Activated CD4-positive, alpha-beta memory T cell treated with anti-CD3 and anti-CD28 coated beads for 36 hours (primary cell): Measurements from ENCODE around the gene RPL15. TPM values are rescaled to one million over a fixed set of nuclear protein-coding genes. Genes with fewer than 3 reads are reported as not detected.
"Not testable (repeated sequence)": the region's sequence is repeated elsewhere in the genome, so short reads cannot be mapped to it uniquely, and the experiment has no call there.

Experiments
- CTCF ChIA-PET: fragments of 350-600 bp; sonication (Branson Sonifier 250); formaldehyde crosslinking; loops from one replicate; lab custom pipeline; 2021; ENCODE audit warnings: antibody characterized with exemption, inconsistent platforms; lab: Charles Lee
- POLR2A ChIA-PET: fragments of 350-600 bp; sonication (Branson Sonifier 250); formaldehyde crosslinking; loops from one replicate; lab custom pipeline; 2021; ENCODE audit warnings: antibody characterized with exemption; lab: Charles Lee
- DNase-seq: peaks from one replicate; pipeline ENCODE4 v3.0.0-alpha.2; 2020
- H3K27ac Mint-ChIP-seq: one replicate; pipeline ENCODE4 v1.8.0; 2021; ENCODE audit warnings: mixed read lengths
- H3K27me3 Mint-ChIP-seq: one replicate; pipeline ENCODE4 v1.8.0; 2021; ENCODE audit warnings: mixed read lengths
- H3K36me3 Mint-ChIP-seq: one replicate; pipeline ENCODE4 v1.8.0; 2021; ENCODE audit warnings: mixed read lengths
- H3K4me1 Mint-ChIP-seq: one replicate; pipeline ENCODE4 v1.8.0; 2021; ENCODE audit warnings: low read depth, mixed read lengths
- H3K4me3 Mint-ChIP-seq: one replicate; pipeline ENCODE4 v1.8.0; 2021; ENCODE audit warnings: mild to moderate bottlenecking, mixed read lengths
- H3K9me3 Mint-ChIP-seq: one replicate; pipeline ENCODE4 v1.8.0; 2021; ENCODE audit warnings: mixed read lengths
- intact Hi-C: fragments of 100-400 bp; cut with micrococcal nuclease; formaldehyde crosslinking; loops from one replicate; pipeline ENCODE4 v1.15.1; 2023
- total RNA-seq, 2 experiments: library from RNA; stranded (reverse); gene quantifications; one replicate each; pipeline ENCODE4 v1.2.3, GENCODE V29; 2021

RPL15 gene
- 1,000 to 10,000 TPM; 2,597 to 2,603 TPM for total RNA-seq

DNA sequence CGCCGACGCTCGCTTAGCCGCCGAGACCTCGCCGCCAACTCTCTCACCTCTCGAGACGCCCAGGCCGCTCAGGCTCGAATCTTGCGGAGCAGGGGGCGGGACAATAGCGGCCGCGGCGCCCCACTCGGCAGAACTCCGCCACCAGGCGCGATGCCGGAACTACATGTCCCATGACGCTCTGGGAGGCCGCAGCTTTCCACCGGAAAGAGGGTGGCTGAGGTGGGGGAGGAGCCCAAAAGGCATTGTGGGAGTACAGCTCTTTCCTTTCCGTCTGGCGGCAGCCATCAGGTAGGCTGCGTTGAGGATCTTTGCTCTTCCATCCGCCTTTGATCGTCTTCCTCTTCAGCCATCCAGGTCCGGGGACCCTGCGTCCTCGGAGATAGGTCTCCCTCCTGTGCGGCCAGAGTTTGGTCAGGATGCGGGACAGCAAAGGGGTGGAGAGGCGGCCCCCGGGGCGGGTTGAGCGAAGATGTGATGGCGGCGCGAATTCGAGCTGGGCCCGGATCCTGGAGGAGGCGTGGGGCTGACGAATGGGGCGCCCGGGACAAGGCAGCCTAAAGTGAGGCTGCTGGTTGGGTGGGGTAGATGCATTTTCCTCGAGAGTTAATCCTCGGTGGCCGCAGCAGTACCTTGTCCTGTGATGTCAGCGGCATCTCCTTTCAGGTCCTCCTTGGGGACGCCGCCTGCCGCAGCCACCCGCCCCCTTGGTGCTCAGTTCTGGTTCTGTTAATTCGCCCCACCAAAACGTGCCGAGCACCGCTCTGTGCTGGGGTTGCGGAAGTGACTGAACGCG is at the start of gene RPL15, which contains the start of gene NKIRAS1:
RPL15 (plus strand) TSS at position 247 of the 793 bp plus-strand sequence. CDS start 728 bp downstream, outside the sequence.
NKIRAS1 (minus strand) TSS at position 105 of the 793 bp plus-strand sequence. CDS start 6,086 bp downstream, outside the sequence.
- H3K27ac Mint-ChIP-seq: peak within 1 kb of the TSS; percentile 100
- POLR2A ChIA-PET: interaction anchor here (0.8 to 3.2 kb wide), 17 partner anchors 9 to 1866 kb away, joined by 3 to 31 read pairs (median 4); partner anchors contain the start of gene NGLY1
- intact Hi-C loops: loop anchor here (1.0 to 5.0 kb wide), 3 partner anchors 28 to 1865 kb away; partner anchors contain the start of genes NGLY1 and NR1D2
- H3K9me3 Mint-ChIP-seq: no peaks in the 10 kb centered on the region
- H3K27me3 Mint-ChIP-seq: peaks cover 6% of the 10 kb centered on the region
- peaks cover 45% of the 10 kb centered on the region for H3K36me3 Mint-ChIP-seq
- DNase-seq: peak; percentile 98
- CTCF ChIA-PET: interaction anchor here (0.8 to 1.8 kb wide), 3 partner anchors 8 to 39 kb away, joined by 3 to 8 read pairs (median 6); no protein-coding TSS in a partner anchor
- H3K4me3 Mint-ChIP-seq: peak within 1 kb of the TSS; percentile 98
- H3K4me1 Mint-ChIP-seq: peaks cover 51% of the 10 kb centered on the region

DNA sequence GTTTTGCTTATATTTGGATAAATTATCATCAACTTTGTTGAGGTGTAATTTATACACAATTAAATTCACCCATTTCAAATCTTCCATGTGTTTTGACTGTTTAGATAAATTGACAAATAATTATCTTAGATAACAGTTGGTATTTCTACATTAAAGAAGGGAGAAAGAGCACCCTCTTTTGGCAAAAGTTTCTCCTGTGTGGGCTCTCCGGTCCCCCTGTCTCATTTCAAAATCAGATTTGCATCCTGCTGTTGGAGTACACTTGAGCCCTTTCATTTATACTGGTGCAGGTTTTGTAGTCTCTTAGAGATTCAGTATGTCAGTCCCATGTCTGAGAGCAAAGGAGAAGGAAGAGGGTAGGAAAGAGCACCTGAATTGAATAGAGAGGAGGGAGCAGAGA is 49.5 kb upstream of the RPL15 start:
- ChIA-PET CTCF (no interaction called here), POLR2A (no interaction called here)
- Mint-ChIP-seq H3K27ac (no peak overlapping the region), H3K4me1 (peaks cover 27% of the 10 kb centered on the region), H3K9me3 (no peaks in the 10 kb centered on the region), H3K27me3 (no peaks in the 10 kb centered on the region), H3K4me3 (no peak overlapping the region), H3K36me3 (no peaks in the 10 kb centered on the region)
- intact Hi-C loops: no loop called here
- DNase-seq: no peak

DNA sequence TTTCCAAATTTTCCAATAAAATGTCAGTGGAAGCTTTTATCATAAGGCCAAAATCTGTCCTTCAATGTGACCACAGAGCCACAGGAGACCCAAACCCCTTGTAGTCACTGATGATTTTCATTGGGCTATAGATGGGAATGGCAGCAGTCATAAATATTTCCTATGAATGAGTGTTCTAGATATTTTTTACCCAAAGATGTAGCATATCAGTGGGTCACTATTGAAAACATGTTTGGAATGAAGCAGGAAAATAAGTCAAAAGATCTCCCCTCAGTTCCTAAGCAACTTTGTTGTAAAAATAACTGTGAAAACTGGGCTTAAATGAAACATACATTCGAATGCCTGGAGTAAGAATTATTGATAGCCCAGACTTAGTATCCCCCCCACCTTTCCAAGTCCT is 49.1 kb upstream of the RPL15 start:
- ChIA-PET CTCF (no interaction called here), POLR2A (no interaction called here)
- no peak overlapping the region for H3K4me3 Mint-ChIP-seq
- no peaks in the 10 kb centered on the region for H3K9me3 Mint-ChIP-seq
- H3K27ac Mint-ChIP-seq: no peak overlapping the region
- intact Hi-C loops: no loop called here
- DNase-seq: no peak
- peaks cover 24% of the 10 kb centered on the region for H3K4me1 Mint-ChIP-seq
- no peaks in the 10 kb centered on the region for H3K27me3 Mint-ChIP-seq
- no peaks in the 10 kb centered on the region for H3K36me3 Mint-ChIP-seq

DNA sequence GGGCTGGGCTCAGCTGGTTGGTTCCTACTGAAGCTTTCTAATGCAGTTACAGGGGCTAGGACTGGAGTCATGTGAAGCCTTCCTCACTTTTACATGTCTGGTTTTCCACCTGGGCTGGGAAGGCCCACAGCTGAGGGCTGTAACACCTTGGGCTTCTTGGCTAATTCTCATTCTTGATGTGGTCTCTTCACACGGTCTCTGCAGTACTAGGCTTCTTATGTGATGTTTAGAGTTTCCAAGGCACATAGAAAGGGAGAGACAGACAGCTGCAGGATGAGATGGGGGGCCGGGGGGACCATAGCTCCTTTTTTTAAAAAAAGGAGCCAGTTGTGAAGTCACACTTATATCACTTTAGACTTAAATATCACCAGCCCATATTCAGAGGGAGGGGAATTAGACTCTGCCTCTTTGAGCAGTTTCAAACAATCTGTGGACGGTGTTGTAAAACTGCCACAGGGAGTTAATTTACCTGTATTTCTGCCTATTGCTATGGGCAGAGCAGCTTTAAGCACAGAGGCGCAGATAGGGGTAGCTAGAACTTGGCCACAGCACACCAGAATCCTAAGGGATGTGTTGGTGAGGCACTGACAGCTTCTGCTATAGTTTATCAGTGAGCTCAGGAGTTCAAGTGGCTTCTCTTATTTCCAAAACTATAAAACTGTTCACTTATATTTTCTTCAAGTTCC is 46.8 kb upstream of the RPL15 start:
- Mint-ChIP-seq H3K4me3 (no peak overlapping the region), H3K9me3 (no peaks in the 10 kb centered on the region), H3K27ac (no peak overlapping the region), H3K36me3 (no peaks in the 10 kb centered on the region), H3K4me1 (peaks cover 22% of the 10 kb centered on the region), H3K27me3 (no peaks in the 10 kb centered on the region)
- ChIA-PET CTCF (interaction anchor here (1.3 kb wide), 1 partner anchor 18 kb away, joined by 3 read pairs; no protein-coding TSS in a partner anchor), POLR2A (no interaction called here)
- no peak for DNase-seq
- intact Hi-C loops: no loop called here

DNA sequence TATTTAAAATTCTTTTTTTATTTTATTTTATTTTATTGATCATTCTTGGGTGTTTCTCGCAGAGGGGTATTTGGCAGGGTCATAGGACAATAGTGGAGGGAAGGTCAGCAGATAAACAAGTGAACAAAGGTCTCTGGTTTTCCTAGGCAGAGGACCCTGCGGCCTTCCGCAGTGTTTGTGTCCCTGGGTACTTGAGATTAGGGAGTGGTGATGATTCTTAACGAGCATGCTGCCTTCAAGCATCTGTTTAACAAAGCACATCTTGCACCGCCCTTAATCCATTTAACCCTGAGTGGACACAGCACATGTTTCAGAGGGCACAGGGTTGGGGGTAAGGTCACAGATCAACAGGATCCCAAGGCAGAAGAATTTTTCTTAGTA is 46.3 kb upstream of the RPL15 start:
- POLR2A ChIA-PET, H3K27ac Mint-ChIP-seq, H3K9me3 Mint-ChIP-seq, H3K27me3 Mint-ChIP-seq, H3K4me3 Mint-ChIP-seq, H3K36me3 Mint-ChIP-seq, CTCF ChIA-PET, DNase-seq, intact Hi-C loops: not testable (repeated sequence)
- H3K4me1 Mint-ChIP-seq: peaks cover 19% of the 10 kb centered on the region

DNA sequence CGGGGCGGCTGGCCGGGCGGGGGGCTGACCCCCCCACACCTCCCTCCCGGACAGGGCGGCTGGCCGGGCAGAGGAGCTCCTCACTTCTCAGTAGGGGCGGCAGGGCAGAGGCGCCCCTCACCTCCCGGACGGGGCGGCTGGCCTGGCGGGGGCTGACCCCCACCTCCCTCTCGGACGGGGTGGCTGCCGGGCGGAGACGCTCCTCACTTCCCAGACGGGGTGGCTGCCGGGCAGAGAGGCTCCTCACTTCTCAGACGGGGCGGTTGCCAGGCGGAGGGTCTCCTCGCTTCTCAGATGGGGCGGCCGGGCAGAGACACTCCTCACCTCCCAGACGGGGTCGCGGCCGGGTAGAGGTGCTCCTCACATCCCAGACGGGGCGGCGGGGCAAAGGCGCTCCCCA is 45.6 kb upstream of the RPL15 start:
- DNase-seq, POLR2A ChIA-PET, H3K27me3 Mint-ChIP-seq, CTCF ChIA-PET, H3K9me3 Mint-ChIP-seq, H3K36me3 Mint-ChIP-seq, H3K4me3 Mint-ChIP-seq, intact Hi-C loops, H3K27ac Mint-ChIP-seq: not testable (repeated sequence)
- H3K4me1 Mint-ChIP-seq: peaks cover 12% of the 10 kb centered on the region

DNA sequence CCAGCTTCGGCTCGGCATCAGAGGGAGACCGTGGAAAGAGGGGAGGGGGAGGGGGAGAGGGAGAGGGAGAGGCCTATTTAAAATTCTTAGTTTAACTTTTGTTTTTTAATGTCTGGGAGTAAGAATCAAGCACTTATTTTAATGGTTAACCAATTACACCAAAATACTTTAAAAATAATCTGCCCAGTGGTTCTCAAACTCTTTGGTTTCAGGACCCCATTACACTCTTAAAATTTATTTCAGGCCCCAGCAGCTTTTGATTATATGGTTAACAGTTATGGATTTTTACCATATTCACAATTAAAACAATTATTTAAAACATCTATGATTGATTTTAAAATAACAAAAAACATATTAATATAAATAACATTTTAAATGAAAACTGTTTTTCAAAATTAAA is 44.6 kb upstream of the RPL15 start:
- POLR2A ChIA-PET: no interaction called here
- H3K27me3 Mint-ChIP-seq: no peaks in the 10 kb centered on the region
- CTCF ChIA-PET: no interaction called here

DNA sequence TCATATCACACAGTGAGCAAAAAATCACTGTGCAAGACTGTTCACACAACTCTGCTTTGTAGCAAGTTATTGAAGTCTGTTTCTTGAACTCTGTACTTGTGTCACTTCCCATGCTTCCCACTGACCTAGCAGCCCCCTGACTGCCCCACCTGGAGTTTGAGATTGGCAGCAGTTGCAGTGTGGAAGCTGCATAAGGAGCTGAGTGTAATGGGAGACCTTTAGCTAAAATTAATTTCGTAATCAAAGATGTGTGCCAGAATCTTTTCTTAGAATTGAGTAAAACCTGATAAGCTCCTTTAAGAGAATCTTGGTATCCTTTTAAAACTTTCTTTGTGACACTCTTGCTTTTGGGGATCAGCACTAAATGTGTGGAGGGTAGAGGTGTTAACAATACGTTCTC is 43.0 kb upstream of the RPL15 start:
- CTCF ChIA-PET: interaction anchor here (1.3 kb wide), 1 partner anchor 14 kb away, joined by 9 read pairs; no protein-coding TSS in a partner anchor
- POLR2A ChIA-PET: no interaction called here
- peaks cover 12% of the 10 kb centered on the region for H3K4me1 Mint-ChIP-seq
- intact Hi-C loops: no loop called here
- no peak for DNase-seq
- no peaks in the 10 kb centered on the region for H3K36me3 Mint-ChIP-seq
- no peaks in the 10 kb centered on the region for H3K27me3 Mint-ChIP-seq
- no peak overlapping the region for H3K27ac Mint-ChIP-seq
- no peak overlapping the region for H3K4me3 Mint-ChIP-seq
- no peaks in the 10 kb centered on the region for H3K9me3 Mint-ChIP-seq

More for the DNA sequence above, 44.6 kb upstream of the RPL15 start:
- Mint-ChIP-seq H3K36me3 (no peaks in the 10 kb centered on the region), H3K9me3 (no peaks in the 10 kb centered on the region), H3K4me1 (peaks cover 12% of the 10 kb centered on the region), H3K27ac (no peak overlapping the region), H3K4me3 (no peak overlapping the region)
- no peak for DNase-seq
- intact Hi-C loops: no loop called here

DNA sequence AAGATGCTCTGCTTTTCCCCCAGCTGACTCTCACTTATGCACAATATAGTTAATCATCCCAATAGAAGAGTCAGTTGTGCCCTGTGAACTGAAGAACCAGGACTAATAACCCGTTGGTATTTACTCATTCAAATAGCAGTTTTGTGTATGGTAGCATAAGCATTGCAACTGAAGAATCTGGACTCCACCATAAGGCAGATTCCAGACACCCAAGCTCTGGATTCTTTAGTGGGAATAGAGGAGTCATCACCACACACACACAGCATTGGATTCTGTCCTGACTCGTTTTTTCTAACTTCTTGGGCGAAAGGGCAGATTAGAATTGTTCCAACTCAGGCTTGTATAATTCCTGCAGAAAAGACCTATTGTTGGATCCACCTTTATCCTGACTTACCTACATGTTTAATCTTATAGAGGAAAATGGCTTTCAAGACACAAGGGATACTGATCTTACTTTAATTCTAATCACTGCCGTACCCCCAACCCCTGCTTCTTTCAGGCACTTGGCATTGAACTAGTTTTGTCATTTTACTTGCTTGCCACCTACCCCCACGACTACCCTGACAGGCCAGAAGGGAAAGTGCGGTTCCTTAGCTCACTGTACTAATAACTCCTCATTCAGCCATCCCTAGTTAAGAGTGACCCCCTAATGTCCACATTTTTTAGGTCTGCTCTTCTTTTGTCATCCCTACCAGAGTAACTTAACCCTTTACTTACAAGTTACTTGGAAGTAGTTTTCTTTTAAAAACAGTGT is 42.4 kb upstream of the RPL15 start:
- intact Hi-C loops: no loop called here
- no peak for DNase-seq
- Mint-ChIP-seq H3K27ac (no peak overlapping the region), H3K27me3 (no peaks in the 10 kb centered on the region), H3K4me1 (peaks cover 8% of the 10 kb centered on the region), H3K4me3 (no peak overlapping the region), H3K9me3 (no peaks in the 10 kb centered on the region), H3K36me3 (no peaks in the 10 kb centered on the region)
- ChIA-PET CTCF (interaction anchor here (1.3 kb wide), 1 partner anchor 14 kb away, joined by 9 read pairs; no protein-coding TSS in a partner anchor), POLR2A (no interaction called here)

DNA sequence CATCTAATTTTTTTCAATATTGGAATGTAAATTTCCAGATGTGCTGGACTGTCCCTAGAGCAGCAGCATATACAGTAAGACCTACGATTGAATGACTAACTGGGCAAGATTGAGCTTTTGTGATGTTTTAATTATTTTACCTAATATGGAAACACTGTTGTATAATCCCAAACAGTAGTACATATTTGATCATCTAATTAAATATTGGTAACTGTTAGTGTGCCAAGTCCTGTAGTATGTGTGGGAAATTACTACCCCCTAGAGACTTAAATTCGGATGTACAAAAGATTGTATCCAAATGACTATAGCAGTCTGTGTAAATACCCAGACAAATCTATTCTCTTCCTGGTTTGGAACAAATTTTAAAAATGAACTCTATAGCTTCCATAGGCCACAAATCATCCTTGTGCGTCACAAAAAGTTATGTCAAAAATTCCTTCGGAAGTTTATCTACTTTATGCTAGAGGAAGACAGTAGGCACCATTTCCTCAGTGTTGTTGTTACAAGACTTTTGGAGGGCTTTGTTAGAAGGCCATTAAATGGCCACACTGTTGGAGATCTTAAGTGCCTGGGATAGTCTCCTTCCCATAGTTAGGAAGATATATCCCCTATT is 41.7 kb upstream of the RPL15 start:
- H3K27ac Mint-ChIP-seq: no peak overlapping the region
- no peaks in the 10 kb centered on the region for H3K36me3 Mint-ChIP-seq
- H3K4me3 Mint-ChIP-seq: no peak overlapping the region
- DNase-seq: no peak
- H3K9me3 Mint-ChIP-seq: no peaks in the 10 kb centered on the region
- CTCF ChIA-PET: no interaction called here
- POLR2A ChIA-PET: no interaction called here
- intact Hi-C loops: no loop called here
- H3K4me1 Mint-ChIP-seq: peaks cover 8% of the 10 kb centered on the region
- no peaks in the 10 kb centered on the region for H3K27me3 Mint-ChIP-seq

DNA sequence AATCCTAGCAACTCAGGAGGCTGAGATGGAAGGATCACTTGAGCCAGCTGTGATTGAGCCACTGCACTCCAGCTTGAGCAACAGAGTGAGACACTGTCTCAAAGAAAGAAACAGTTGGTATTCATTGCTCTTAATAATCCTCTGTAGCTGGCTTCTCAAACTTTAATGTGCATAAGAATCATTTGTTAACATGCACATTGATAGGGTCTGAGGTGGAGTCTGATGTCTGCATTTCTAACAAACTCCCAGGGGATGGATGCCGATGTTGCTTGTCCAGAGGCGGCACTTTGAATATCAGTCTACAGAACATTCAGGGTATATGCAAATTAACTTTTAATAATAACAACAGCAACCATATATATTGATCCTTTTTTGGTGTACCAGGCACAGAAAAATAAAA is 40.0 kb upstream of the RPL15 start:
- H3K9me3 Mint-ChIP-seq: no peaks in the 10 kb centered on the region

More for the DNA sequence above, 40.0 kb upstream of the RPL15 start:
- Mint-ChIP-seq H3K4me3 (no peak overlapping the region), H3K27me3 (no peaks in the 10 kb centered on the region), H3K4me1 (peaks cover 15% of the 10 kb centered on the region), H3K27ac (no peak overlapping the region), H3K36me3 (peaks cover 6% of the 10 kb centered on the region)
- no peak for DNase-seq
- POLR2A ChIA-PET: no interaction called here
- CTCF ChIA-PET: interaction anchor here (0.6 kb wide), 1 partner anchor 15 kb away, joined by 4 read pairs; no protein-coding TSS in a partner anchor
- intact Hi-C loops: no loop called here
